Heart left ventricle (tissue), 13 donors: ENCODE results near the gene HNRNPL.

Experiments used
- CTCF ChIP-seq, 12 donors: fragments of 200-600 bp; sonication (generic) in 4 of 12; IDR thresholded peaks; one replicate each; pipeline versions ENCODE4 v1.5.0 to v1.8.0; 2018 to 2022; ENCODE audit warnings: antibody characterized with exemption in 12 of 12, mild to moderate bottlenecking in 5 of 12
- POLR2A ChIP-seq, 2 donors: fragments of 450-650 bp; IDR thresholded peaks; one replicate each; pipeline ENCODE4 v1.6.1; 2017; ENCODE audit warnings: antibody characterized with exemption in 2 of 2, mild to moderate bottlenecking in 2 of 2, moderate library complexity in 2 of 2
- donor health status: ischemic (EF 13 %, LVEDD 7.1; RV severe dilation, severe dysfunction).
- donor health status: DM: no; HTN: yes; CAD: no.
- donor health status: DM: no; HTN: no; CAD: no.
- donor health status: ischemic (EF 25% LVEDD 6.9; RV normal size, moderate dysfunction).
- donor health status: ischemic (EF 25% LVEDD 5.7; RV mildly dilated, moderate dysfunction).
- donor health status: ischemic (EF 35%, LVEDD 5.7; RV mildly dilated, moderate dysfunction).
- donor health status: nonischemic (EF 11% LVEDD 7.7; RV severe dilation, severe dysfunction).
- donor health status: DM: yes; HTN: yes; CAD: no.
- donor health status: PGD.
- donor health status: ischemic (EF 29% LVEDD 5.4; RV normal size, mild dysfunction).
- donor health status: nonischemic (EF 23%, LVEDD 6.1; RV moderate dilation, normal function).

GRCh38 chr19:38834104-38834490 is 15.7 kb downstream of the HNRNPL start:
- TF ChIP-seq CTCF (IDR thresholded peaks at IDR 0.05), result no peak
- TF ChIP-seq POLR2A (IDR thresholded peaks at IDR 0.05), result no peak
